IMR-90 (cell line): Measurements from ENCODE around the gene CPAMD8. TPM values are rescaled to one million over a fixed set of nuclear protein-coding genes. Genes with fewer than 3 reads are reported as not detected.

Experiments
- ATAC-seq: fragments of 200-7000 bp; cut with Tn5 transposase; 2 replicates; pipeline ENCODE4 v1.9.1; 2020; ENCODE audit warnings: low read depth, mild to moderate bottlenecking, moderate library complexity
- BruUV-seq: library from RNA; stranded (reverse); fragments of 400-500 nt; replicated peaks from 2 replicates; lab custom pipeline; 2021; lab: Mats Ljungman, UMichigan
- CTCF ChIA-PET: fragments of 300-600 bp; formaldehyde crosslinking; extraction: SDS; loops from one replicate; lab custom pipeline; 2021; ENCODE audit warnings: antibody characterized with exemption; lab: Yijun Ruan, JAX
- POLR2A ChIA-PET: fragments of 300-600 bp; sonication (Branson Sonifier 250); formaldehyde crosslinking; loops from one replicate; lab custom pipeline; 2022; ENCODE audit warnings: antibody characterized with exemption; ENCODE audit not compliant: unreplicated experiment; lab: Charles Lee
- DNase-seq: peaks from one replicate; pipeline ENCODE4 v3.0.0; 2013
- H2AFZ ChIP-seq: replicated peaks from 2 replicates; pipeline ENCODE3; 2013; ENCODE audit warnings: low read length, mild to moderate bottlenecking; ENCODE audit not compliant: poor library complexity
- H2AK5ac ChIP-seq: 2 replicates; pipeline ENCODE4 v1.6.1; 2013; ENCODE audit warnings: low read depth, low read length, inconsistent platforms
- H2AK9ac ChIP-seq: replicated peaks from 2 replicates; pipeline ENCODE3; 2013; ENCODE audit warnings: mild to moderate bottlenecking, low read depth, low read length, moderate library complexity; ENCODE audit not compliant: poor library complexity
- H2BK120ac ChIP-seq: 2 replicates; pipeline ENCODE4 v1.6.1; 2013; ENCODE audit warnings: low read depth, low read length, inconsistent platforms
- H2BK15ac ChIP-seq: 3 replicates; pipeline ENCODE4 v1.6.1; 2013; ENCODE audit warnings: low read depth, low read length, inconsistent platforms
- H2BK20ac ChIP-seq: 2 replicates; pipeline ENCODE4 v1.6.1; 2013; ENCODE audit warnings: low read depth, mild to moderate bottlenecking, inconsistent platforms, low read length, moderate library complexity
- H2BK5ac ChIP-seq: 2 replicates; pipeline ENCODE4 v1.6.1; 2013; ENCODE audit warnings: mild to moderate bottlenecking, low read depth, low read length, inconsistent platforms; ENCODE audit not compliant: poor library complexity, severe bottlenecking
- H3K14ac ChIP-seq: replicated peaks from 2 replicates; pipeline ENCODE4 v1.6.1; 2013; ENCODE audit warnings: low read depth, low read length, inconsistent platforms
- H3K18ac ChIP-seq: 2 replicates; pipeline ENCODE4 v1.6.1; 2013; ENCODE audit warnings: low read depth, low read length, control low read depth
- H3K23ac ChIP-seq: 2 replicates; pipeline ENCODE4 v1.6.1; 2013; ENCODE audit warnings: low read depth, low read length, inconsistent platforms
- H3K27ac ChIP-seq: 2 replicates; pipeline ENCODE4 v1.5.1; 2013; ENCODE audit warnings: mild to moderate bottlenecking, control low read depth, low read length; ENCODE audit not compliant: insufficient read depth
- H3K27me3 ChIP-seq: 2 replicates; pipeline ENCODE4 v1.6.1; 2013; ENCODE audit warnings: low read length; ENCODE audit not compliant: control insufficient read depth, insufficient read depth
- H3K36me3 ChIP-seq: 2 replicates; pipeline ENCODE4 v1.6.1; 2013; ENCODE audit warnings: low read length, mixed read lengths; ENCODE audit not compliant: control insufficient read depth, insufficient read depth
- H3K4ac ChIP-seq: 2 replicates; pipeline ENCODE4 v1.6.1; 2013; ENCODE audit warnings: low read depth, low read length, inconsistent platforms
- H3K4me1 ChIP-seq: 2 replicates; pipeline ENCODE4 v1.6.1; 2013; ENCODE audit warnings: low read length, mixed read lengths; ENCODE audit not compliant: control insufficient read depth, insufficient read depth
- H3K4me2 ChIP-seq: 2 replicates; pipeline ENCODE4 v1.6.1; 2013; ENCODE audit warnings: low read depth, mild to moderate bottlenecking, control low read depth, low read length, moderate library complexity
- H3K4me3 ChIP-seq: 2 replicates; pipeline ENCODE4 v1.5.1; 2013; ENCODE audit warnings: low read depth, mild to moderate bottlenecking, control low read depth, low read length, moderate library complexity; ENCODE audit not compliant: insufficient read depth
- H3K56ac ChIP-seq: 2 replicates; pipeline ENCODE4 v1.6.1; 2013; ENCODE audit warnings: low read length, inconsistent platforms; ENCODE audit not compliant: insufficient read depth; ENCODE audit errors: extremely low read depth
- H3K79me1 ChIP-seq, 2 experiments: 2 replicates each; pipeline ENCODE4 v1.6.1; 2013; ENCODE audit warnings: low read length in 2 of 2, inconsistent platforms in 1 of 2, low read depth in 1 of 2
- H3K9ac ChIP-seq: 2 replicates; pipeline ENCODE4 v1.6.1; 2013; ENCODE audit warnings: low read depth, low read length, control low read depth
- H3K9me1 ChIP-seq: 2 replicates; pipeline ENCODE4 v1.6.1; 2013; ENCODE audit warnings: low read length, inconsistent platforms; ENCODE audit not compliant: insufficient read depth
- H3K9me3 ChIP-seq: 2 replicates; pipeline ENCODE4 v1.6.1; 2013; ENCODE audit warnings: low read length; ENCODE audit not compliant: control insufficient read depth, insufficient read depth
- H4K20me1 ChIP-seq: 2 replicates; pipeline ENCODE4 v1.6.1; 2013; ENCODE audit warnings: low read length, inconsistent platforms; ENCODE audit not compliant: insufficient read depth
- H4K5ac ChIP-seq: 2 replicates; pipeline ENCODE4 v1.6.1; 2013; ENCODE audit warnings: mild to moderate bottlenecking, low read depth, low read length, control low read depth
- H4K8ac ChIP-seq, 2 experiments: 2 replicates each; pipeline ENCODE4 v1.6.1; 2013; ENCODE audit warnings: low read depth in 2 of 2, low read length in 2 of 2, control low read depth in 1 of 2, inconsistent platforms in 1 of 2
- H4K91ac ChIP-seq: 2 replicates; pipeline ENCODE4 v1.6.1; 2013; ENCODE audit warnings: low read depth, low read length, inconsistent platforms; ENCODE audit not compliant: insufficient read depth
- BHLHE40 ChIP-seq: fragments of 150-350 bp; IDR thresholded peaks from 2 replicates; pipeline ENCODE4 v1.6.1; 2016; ENCODE audit warnings: mild to moderate bottlenecking, low read depth, low read length
- CEBPB ChIP-seq: IDR thresholded peaks from 2 replicates; pipeline ENCODE4 v1.6.1; 2012; ENCODE audit warnings: low read depth, low read length, improper control_type of control experiment
- MXI1 ChIP-seq: IDR thresholded peaks from 2 replicates; pipeline ENCODE4 v1.6.1; 2012; ENCODE audit warnings: low read depth, mild to moderate bottlenecking, low read length, moderate library complexity, borderline replicate concordance
- POLR2A ChIP-seq: IDR thresholded peaks from 2 replicates; pipeline ENCODE4 v1.6.1; 2012; ENCODE audit warnings: mild to moderate bottlenecking, low read depth, low read length
- RAD21 ChIP-seq: IDR thresholded peaks from 2 replicates; pipeline ENCODE4 v1.6.1; 2012; ENCODE audit warnings: low read length, improper control_type of control experiment
- SMC3 ChIP-seq: fragments of 150-350 bp; IDR thresholded peaks from 2 replicates; pipeline ENCODE4 v1.6.1; 2016; ENCODE audit warnings: low read depth, mild to moderate bottlenecking, antibody characterized with exemption, low read length, moderate library complexity
- WGBS, 2 experiments: methylation state at CpG; one replicate each; pipeline versions ENCODE4 v1.1.5 to v1.1.7; 2013; ENCODE audit warnings: missing lambda C conversion rate in 2 of 2; ENCODE audit not compliant: insufficient read length in 1 of 2; ENCODE audit errors: extremely low coverage in 2 of 2; 5-methylcytosine and 5-hydroxymethylcytosine counted together
- dilution Hi-C: fragments of 300-500 bp; cut with HindIII; formaldehyde crosslinking; loops from one replicate; pipeline ENCODE4 v1.14.3; 2018; ENCODE audit warnings: low sequenced_read_pairs; ENCODE audit not compliant: unreplicated experiment
- in situ Hi-C: fragments of 300-500 bp; cut with MboI; formaldehyde crosslinking; loops from 3 replicates; pipeline ENCODE4 v1.14.3; 2019; ENCODE audit warnings: low sequenced_read_pairs, inconsistent platforms, mixed read lengths
- intact Hi-C: fragments of 100-400 bp; cut with micrococcal nuclease; formaldehyde crosslinking; loops from 2 replicates; pipeline ENCODE4 v1.10.0; 2022
- polyA plus RNA-seq, 3 experiments: library from polyadenylated mRNA; depleted of rRNA; stranded (reverse); fragments of >200 nt; gene quantifications; 2 replicates each; pipeline ENCODE4 v1.2.3, GENCODE V29; 2012; ENCODE audit warnings: low replicate concordance in 1 of 3
- total RNA-seq: library from RNA; depleted of rRNA; stranded (reverse); fragments of >200 nt; gene quantifications from 2 replicates; pipeline ENCODE4 v1.2.3, GENCODE V29; 2012

The CPAMD8 gene
- total and polyA plus RNA-seq, 2 of the 4 experiments (the other 2 are of a cell fraction), result 0.36 to 0.79 TPM

DNA sequence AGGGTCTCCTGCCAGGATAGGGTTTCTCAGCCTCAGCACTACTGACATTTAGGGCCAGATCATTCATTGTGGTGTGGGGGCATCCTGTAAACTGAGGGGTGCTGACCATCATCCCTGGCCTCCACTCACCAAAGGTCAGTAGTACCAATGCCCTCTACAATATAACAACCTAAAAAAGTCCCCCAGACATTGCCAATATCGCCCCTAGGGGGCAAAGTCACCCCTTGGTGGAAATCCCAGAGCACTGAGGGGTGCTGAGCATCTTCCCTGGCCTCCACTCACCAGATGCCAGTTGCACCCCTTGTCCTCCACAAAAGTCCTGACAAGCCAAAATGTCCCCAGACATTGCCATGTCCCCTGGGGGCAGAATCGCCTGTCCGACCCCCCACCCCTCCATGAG is 21.6 kb downstream of the CPAMD8 start:
- no peaks in the 10 kb centered on the region for H3K9me1 ChIP-seq
- no peak overlapping the region for H3K56ac ChIP-seq
- peaks cover 6% of the 10 kb centered on the region; the same call in 1 of the 2 replicates for H3K27me3 ChIP-seq
- H4K20me1 ChIP-seq, result no peaks in the 10 kb centered on the region
- POLR2A ChIA-PET, result no interaction called here
- ATAC-seq (no peak), DNase-seq (no peak)
- H3K9me3 ChIP-seq, result peaks cover 3% of the 10 kb centered on the region; the same call in 1 of the 2 replicates
- TF ChIP-seq CEBPB, result no peak
- no peak for TF ChIP-seq POLR2A
- no peak for TF ChIP-seq SMC3
- TF ChIP-seq MXI1, result no peak
- no peak for TF ChIP-seq RAD21
- TF ChIP-seq BHLHE40, result no peak
- H4K5ac ChIP-seq, result no peak overlapping the region
- no peak overlapping the region for H3K4me3 ChIP-seq
- intact Hi-C loops (no loop called here), dilution Hi-C loops (no loop called here), in situ Hi-C loops (no loop called here)
- no peaks in the 10 kb centered on the region for H3K79me1 ChIP-seq
- H2AK5ac ChIP-seq, result no peak overlapping the region
- no peak overlapping the region for H2AK9ac ChIP-seq
- H3K4ac ChIP-seq, result no peak overlapping the region
- no peak overlapping the region for H4K8ac ChIP-seq
- no peak overlapping the region for H3K9ac ChIP-seq
- BruUV-seq, result no TSS peak
- H3K4me1 ChIP-seq, result no peaks in the 10 kb centered on the region
- H3K36me3 ChIP-seq, result no peaks in the 10 kb centered on the region
- H3K23ac ChIP-seq, result no peak overlapping the region
- no peak overlapping the region for H3K27ac ChIP-seq
- WGBS, 2 experiments, result 38% methylated on average over 3 of the region's 3 CpGs; no CpG with 5 or more reads in 1 of the 2 experiments
- CTCF ChIA-PET, result no interaction called here
- H3K14ac ChIP-seq, result no peak overlapping the region
- no peak overlapping the region for H3K4me2 ChIP-seq
- no peak overlapping the region for H2AFZ ChIP-seq
- no peak overlapping the region for H2BK15ac ChIP-seq
- no peak overlapping the region for H2BK20ac ChIP-seq
- H2BK5ac ChIP-seq, result no peak overlapping the region
- no peak overlapping the region for H2BK120ac ChIP-seq
- no peak overlapping the region for H3K18ac ChIP-seq
- no peak overlapping the region for H4K91ac ChIP-seq
